HG02678 (cell line): ENCODE measurements around the gene KCND3.

Experiments used
- ATAC-seq: cut with Tn5 transposase; IDR thresholded peaks from one replicate; pipeline ENCODE4 v1.9.1; 2021; ENCODE audit warnings: mild to moderate bottlenecking, moderate library complexity; ENCODE audit not compliant: unreplicated experiment

Gene KCND3

DNA sequence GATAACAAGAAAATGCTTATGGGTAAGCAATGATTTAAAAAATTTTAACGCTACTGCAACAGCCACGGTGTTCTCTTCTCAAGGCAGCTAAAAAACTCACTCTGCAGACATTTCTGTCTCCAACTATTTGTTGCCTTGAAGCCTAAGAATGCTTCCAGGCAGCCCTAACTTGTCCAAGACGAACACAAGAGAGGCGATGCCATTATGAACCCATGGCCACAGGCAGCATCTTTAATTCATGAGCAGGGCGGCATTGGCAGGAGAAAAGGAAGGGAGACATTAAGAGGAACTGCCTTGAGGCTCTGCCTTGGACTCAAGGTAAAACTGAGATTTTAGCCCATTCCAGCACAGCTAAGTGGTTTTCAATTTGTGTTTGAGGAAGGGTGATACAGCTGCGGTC lies 67.5 kb downstream of the KCND3 start:
- no peak for ATAC-seq

DNA sequence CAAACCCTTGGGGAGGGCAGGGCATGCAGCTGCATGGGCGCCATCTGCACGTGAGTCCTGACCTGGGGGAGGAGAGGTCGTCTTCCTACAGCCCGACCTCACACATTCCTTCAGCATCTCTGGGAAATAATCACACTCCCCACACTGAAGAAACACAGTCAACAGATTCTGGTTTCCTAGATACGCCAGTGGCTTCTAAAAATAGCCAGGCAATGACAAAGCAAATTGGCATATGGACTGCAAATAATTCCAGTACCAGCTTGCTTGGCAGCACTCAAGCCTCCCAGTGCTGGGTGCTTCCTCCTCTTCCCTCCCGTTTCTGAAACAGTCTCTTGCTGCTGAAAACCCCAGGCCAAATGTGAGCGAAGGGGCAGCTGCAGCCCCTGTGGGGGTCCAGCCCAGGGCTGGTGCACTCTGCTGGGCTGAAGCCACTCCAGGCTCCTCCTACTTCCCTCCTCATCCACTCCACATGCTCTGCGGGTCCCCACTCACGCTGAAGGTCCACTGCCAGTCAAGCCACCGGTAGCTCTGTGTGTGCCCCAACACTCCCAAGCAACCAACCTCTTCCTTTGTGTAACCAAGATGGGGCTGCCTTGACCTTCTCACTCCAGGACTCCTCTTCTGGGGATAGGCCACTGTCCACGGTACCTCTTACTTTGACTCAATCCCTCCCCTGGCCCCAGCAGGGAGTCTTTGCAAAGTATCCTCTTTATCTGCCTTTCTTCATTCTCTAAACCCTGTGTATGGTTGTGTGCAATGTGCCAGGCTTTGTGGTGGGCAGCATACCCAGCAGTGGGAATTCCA lies 69.0 kb downstream of the KCND3 start:
- ATAC-seq: no peak

DNA sequence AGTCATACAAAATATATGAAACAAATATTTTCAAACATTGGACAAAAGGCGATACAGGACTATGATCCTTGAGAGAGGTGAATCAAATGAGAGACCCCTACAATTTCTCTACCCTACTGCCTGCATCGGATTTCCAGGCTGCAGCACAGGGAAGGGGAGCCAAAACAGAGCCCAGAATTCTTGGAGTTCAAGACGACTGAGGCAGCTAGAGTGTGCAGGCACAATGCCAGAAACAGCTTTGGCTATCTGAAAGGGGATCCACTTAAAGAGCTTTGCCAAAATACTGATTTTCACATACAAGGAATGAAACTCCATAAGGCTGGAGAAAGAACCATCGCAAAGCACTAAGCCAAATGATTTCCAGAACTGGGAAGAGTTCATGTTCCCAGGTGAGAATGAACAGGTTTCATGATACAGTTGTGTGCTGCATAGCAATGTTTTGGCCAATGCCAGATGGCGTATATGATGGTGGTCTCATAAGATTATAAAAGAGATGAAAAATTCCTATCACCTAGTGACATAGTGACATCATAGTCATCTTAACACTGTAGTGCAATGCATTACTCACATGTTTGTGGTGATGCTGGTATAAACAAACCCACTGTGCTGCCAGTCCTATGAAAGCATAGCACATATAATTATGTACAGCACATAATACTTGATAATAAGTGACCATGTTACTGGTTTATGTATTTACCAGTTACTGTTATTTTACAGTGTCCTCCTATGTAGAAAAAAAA lies 77.5 kb downstream of the KCND3 start:
- no peak for ATAC-seq

DNA sequence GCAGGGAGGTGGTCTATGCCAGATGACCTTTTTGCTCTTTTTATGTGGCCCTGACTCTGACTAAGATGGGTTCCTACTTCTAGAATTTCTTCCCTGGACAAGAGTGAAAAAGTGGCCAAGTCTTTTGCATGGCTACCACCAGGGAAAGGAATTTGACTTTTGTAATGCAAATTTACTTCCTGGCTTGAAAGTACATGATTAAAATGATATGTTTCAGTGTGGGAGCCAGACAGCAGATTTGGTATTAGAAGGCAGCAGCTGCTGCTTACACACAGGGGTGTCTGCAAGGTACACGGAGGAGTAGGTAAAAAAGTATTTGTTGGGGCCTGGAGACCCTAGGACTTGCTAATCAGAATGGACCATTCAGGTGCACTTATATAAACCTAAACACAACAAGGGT lies 78.4 kb downstream of the KCND3 start:
- no peak for ATAC-seq

DNA sequence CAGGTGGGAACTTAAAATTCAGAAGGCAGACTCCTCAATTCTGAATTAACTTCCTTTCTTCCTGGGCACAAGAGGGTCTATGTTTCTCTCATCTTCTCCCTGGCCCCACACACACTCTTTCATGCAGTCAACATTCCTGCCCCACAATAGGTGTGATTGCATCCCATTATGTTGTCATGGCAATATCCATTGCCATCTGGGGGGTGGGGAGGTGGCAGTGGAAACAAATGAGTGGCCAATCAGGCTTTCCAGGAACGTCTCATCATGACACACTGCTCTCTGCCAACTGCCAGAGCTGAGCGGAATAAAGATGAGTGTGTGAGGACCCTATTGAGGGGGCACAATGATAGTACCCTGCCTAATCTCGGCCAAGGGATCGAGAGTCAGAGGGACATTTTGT lies 80.4 kb downstream of the KCND3 start:
- no peak for ATAC-seq

DNA sequence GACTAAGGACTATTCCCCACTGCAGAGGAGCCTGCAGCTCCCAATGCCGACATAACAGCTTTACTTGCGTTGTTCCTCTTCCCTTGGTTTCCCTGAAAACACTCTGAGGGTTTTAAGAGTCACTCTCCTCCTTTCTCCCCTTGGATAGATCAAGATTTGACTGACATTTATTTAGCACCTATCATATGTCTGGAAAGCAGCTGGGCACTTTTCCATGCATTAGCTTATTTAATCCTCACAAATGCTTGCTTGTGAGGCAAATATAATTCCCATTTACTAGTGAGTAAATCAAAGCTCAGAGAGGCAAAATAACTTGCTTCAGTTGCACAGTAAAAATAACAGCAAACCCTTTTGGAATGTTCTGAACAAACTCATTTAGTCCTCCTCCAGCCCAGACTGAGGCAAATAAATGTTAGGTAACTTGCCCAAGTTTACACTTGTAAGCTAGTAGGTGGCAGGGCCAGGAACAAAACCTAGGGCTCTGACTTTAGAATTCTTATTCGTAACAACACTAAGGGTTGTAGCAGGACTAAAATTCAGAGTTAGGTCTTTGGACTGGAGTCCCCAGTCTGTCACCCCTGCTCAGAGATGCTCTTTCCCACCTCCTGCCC lies 81.4 kb downstream of the KCND3 start:
- no peak for ATAC-seq

DNA sequence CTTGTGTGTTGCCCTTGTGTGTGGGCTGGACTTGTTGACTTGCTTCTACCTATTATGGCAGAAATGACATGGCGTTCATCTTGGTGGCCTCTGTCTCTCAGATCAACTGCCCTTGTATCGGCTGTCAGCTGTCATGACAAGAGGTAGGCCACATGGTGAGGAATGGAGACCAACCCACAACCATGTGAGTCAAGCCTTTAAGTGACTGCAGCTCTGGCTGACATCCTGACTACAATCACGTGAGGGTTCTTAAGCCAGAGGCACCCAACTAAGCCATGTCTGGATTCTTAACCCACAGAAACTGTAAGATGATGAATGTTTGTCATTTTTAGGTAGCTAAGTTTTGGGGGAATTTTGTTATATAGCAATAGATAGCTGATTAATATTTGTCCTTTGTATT lies 82.1 kb downstream of the KCND3 start:
- ATAC-seq: no peak

DNA sequence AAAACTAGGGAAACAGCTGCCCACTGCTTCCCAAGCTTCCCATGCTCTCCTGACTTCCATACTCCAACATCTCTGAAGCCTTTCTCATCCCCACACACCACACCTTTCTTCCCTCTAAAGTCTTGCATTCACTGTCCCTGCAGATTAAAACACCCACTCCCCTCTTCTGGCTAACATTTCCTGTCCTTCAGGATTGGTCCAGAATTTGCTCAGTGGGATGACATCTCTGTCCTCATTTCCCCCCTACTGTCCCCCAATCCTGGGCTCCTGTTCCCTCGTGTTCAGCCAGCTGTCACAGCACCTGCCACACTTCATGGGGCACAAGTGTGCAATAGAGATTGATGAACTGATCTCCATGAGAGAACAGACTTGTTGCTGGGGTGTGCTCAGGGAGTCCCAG lies 82.7 kb downstream of the KCND3 start:
- ATAC-seq: no peak

DNA sequence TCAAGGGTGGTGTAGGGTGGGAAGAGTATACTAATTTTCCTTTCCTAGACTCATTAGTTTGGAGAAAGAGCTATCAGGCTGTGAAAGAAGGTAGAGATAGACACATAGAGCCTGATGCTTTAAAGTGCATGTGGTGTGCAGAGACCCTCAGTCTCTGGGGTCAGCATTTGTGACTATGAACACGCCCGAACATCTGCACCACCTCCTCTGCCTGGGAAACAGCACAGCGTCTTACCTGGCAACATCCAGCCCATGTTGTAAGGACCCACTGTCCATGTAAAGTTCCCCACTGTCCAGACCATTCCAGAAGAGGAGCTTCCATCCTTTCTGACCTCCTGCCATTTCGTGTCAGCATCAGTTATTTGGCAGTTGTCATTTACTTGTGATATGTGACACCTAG lies 83.4 kb downstream of the KCND3 start:
- no peak for ATAC-seq

DNA sequence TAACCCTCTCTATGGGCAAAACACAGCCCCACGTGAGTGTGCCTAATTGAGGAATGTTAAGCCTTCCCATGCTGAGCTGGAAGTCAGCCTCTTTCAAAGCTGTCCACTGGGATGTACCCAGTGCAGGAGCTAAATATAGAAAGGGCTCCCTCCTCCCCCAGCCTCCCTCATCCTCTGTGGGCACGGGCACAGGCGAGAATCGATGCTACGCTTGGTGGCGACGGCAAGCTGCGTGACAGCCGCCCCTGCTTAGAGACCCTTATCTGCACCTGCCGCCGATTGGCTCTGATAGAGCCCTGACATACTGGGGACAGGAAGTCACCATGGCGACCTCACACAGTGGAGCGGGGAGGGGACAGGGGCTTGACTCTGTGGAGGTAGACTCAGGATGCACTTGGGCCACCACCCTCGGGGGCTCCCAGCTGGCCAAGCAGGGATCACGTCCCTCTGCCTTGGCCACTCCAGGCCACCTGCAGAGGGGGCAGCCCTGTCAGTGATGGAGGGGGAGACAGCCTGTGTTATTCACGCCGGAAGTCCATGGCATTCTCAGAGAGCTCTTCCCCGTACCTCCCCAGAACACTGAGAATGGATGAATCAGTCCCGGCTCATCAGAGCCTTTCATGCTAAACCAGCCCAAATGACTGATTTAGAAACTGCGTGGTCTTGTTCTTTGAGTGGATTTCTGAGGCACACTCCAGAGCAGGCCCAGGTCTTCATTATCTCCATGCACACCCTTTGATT lies 84.8 kb downstream of the KCND3 start:
- no peak for ATAC-seq

DNA sequence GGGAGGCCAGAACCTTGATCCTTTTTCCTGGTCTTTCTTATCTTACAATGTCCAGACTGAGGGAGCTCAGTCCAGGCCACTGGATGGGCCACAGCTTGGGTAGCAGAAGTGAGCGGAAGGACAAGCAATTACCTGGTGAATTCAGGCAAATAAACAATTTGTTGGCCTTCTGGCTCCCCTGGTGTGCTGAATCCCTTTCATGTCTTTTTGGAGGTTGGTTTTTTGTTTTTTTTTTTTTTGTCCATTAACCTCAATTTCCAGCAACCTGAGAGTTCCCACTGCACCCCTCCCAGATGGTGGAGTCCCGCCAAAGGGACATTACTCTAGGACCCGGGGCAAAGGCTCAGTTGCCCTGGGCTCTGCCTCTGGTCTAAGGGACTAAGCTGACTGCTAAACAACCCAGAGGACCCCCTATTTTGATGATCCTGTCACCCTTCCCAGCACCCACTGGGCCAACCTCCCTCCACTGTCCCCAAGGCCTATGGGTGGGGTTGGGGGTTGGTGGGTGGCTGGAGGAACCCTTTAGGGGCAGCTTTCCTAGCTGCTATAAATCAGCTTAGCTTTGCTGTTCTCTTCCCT lies 85.5 kb downstream of the KCND3 start:
- ATAC-seq: no peak

DNA sequence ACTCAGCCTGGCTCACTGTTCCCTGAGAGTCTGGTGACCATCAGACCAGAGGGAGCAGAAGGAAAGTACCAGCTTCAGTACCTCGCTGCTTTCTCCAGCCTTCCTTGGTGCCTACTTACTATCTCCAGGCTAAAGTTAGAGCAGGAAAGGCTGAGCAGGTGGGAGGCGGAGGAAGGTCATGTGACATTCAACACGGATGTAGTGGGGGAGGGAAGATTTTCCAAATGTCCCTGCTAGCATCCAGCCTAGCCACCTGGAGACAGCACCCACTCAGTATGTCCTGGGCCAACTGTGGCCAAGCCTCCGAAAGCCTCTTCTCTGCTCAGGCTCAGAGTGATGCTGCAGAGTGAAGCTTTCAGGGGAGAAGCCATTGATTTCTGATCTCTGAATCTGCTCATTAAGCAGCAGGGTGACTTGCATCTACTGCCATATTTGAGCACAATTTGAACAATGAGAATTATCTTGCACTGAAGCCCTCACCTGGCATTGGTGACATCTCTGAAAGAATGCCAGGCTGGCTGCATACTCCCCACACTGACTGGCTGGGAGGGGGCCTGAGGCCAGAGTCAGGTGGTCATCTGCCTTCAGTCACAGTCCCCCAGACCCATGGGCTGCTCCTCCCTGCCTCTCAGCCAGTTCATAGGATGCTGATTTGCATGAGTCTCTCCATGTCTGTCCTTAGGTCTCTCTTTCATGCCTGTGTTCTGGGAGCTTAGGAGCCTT lies 86.2 kb downstream of the KCND3 start:
- ATAC-seq: no peak

DNA sequence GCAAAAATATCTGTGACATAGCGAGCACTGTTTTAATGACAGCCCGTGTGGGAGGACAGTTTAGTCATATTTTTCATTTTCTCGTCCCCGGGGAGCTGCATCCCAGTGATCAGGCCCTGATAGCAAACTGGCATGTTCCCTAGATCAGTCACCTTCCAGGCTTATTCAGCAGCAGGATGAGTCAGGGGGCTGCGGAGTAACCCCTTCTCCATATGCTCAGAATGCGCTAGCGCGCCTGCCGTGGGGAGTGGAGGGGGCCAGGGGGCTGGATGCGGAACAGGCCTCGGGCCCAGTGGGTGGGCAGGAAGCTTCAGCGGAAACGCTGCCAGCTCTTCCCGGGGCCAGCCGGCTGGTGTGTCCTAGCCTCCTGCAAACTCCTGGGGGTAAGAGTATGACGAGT lies 94.0 kb downstream of the KCND3 start:
- ATAC-seq: no peak

DNA sequence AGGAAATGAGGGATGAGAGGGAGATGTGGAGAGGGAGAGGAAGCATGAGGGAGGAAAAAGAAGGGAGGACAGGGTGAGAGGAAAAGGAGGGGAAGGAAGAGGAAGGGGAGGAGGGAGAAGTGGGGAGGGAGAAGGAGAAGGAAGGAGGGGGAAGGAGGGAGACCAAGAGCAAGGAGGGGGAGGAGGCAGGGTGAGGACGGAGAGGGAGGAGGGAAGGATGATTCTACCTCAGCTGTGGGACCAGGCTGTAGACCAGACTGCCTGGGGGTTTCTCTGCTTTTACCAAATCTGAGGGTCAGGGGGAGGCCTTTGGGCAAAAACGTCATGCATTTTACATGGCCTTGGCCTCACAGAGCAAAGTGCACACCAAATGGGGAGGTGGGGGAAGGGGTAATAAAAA lies 94.5 kb downstream of the KCND3 start:
- ATAC-seq: no peak

DNA sequence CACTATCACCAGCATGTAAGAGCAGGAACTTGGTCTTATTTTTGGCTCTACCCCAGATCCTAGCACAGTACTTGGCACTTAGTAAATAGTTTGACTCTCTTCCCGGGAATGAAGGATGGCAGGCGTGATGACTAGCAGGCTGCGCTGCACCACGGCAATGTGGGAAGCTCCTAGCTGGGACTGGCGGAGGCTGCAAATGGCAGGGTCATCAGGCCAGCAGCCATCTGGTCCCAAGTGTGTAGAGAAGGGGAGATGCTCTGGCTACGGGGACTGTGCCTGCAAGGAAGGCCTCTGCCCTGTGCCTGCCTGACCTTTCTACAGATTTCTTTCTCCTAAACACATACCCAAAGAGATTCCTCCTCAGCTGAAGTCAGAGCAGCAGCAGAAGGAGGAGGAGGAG lies 95.0 kb downstream of the KCND3 start:
- ATAC-seq: no peak

DNA sequence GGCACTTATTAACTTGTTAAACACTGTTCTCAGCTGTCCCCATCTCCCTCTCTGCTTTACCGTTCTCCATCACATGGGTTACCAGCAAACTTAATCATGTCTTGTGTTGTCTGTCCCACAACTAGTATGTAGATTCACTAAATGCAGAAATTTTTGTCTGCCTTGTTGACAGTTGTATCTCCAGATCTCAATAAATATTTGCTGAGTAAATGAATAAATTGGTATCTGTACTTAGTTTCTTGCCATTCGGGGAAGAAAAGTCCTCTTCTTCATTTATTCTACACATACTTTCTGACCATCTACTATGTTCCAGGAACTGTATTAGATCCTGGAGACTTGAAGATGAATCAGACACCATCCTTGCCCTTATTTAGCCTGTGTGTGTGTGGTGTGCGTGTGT lies 97.9 kb downstream of the KCND3 start:
- no peak for ATAC-seq

DNA sequence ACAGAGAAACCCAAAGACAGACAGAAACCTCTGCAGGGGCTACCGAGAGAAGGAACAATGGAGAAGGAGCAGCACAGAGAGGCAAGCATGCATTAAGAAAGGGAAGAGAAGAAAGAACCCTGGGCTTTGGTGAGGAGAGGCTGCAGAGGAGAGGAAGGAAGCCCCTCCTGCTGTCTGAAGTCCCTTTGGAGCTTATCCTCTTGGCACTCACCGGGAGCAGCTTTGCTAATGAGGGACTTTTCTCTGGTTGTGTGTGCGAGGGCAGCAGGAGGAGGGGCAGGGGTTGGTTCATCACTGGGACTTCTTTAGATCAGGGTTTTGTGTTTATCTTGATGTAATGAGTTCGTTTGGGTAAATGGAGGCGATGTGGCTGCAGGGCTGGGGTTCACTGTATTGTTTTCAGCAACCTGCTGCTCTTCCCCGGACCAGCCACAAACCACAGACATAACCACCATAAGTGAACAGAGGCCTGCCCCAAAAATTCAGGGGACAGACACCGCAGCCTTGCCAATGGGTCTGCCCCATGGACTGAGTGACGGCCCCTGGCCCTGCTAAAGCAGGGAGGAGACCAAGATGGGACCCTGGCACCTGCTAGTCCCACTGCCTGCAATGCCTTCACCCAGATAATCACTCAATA lies 100.6 kb downstream of the KCND3 start:
- ATAC-seq: no peak

DNA sequence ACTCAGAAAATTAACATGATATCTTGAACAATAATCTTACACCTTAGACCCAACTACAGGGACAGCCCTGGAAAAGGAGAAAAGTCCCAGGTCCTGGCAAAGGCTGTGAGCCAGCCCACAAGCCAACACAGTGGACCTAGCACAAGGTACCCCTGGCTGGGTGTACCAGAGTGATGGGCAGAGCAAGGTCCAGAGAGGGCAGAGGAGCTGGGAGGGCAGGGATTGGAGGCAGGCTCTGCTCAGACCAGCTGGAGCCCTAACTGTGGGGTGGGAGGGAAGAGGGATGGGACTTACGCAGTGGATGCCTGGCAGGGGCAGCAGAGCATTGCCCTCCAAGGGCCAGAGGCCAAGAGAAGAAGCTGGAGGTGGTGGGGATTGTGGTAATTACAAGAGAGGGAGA lies 101.6 kb downstream of the KCND3 start:
- no peak for ATAC-seq

DNA sequence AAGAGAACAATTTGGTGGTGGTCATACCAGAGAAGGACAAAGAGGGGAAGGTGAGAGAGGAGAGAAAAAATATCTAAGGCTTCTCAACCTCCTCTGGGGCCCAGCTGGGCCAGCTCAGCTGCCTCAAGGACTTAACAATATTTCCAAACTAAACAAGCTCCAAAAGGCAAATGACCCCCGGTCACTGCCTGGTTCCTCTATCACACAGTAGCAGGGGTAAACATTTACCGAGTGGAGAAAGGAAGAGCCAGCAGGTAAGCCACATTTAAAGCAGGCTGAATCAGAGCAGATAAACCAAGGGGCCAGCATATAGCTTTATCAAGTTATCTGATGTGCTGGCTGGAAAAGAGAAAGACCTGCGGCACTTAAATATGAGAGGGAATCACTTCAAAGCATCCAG lies 102.1 kb downstream of the KCND3 start:
- no peak for ATAC-seq

DNA sequence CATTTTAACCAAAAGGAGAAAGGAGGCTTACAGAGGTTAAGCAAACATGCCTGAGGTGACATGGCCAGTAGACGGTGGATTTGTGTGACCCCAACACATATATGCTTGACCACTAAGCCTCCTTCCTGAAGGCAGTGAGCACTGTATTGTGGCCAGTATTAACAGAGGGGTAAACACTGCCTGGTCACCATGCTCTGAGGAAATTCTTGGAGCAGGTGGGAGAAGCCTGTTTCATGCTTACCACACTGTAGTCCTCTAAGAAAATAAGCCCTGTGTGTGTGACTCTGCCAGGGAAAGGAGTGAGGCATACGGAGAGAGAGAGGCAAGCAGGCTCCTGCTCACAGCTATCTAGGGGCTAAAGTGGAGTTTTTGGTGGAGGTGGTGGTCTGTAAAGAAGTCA lies 102.7 kb downstream of the KCND3 start:
- no peak for ATAC-seq
